ENCODE results near the gene ARFGAP1. TPM values are rescaled to one million over a fixed set of nuclear protein-coding genes. Genes with fewer than 3 reads are reported as not detected.

The ARFGAP1 gene
- polyA plus RNA-seq, 3 donors = 51.6 to 53.4 (median 52.9) TPM

DNA sequence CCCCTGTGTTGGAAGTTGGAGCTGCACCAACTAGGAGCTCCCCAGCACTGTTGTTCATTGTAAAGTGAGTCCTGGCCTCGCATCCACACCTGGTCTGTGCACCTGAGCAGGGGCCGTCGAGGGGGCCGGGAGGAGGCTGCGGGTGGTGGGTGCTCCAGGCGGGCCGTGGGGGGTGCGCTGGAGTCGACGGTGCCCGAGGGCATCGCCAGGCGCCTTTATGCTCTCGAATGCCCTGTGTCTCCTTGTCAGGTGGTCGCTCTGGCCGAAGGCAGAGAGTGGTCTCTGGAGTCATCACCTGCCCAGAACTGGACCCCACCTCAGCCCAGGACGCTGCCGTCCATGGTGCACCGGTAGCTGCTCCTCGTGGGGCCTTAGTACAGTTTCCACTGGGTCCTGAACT lies 4.3 kb downstream of the ARFGAP1 start:
- no peak for DNase-seq (ENCODE audit: low read depth in 3 of 3, low spot score in 2 of 3)

DNA sequence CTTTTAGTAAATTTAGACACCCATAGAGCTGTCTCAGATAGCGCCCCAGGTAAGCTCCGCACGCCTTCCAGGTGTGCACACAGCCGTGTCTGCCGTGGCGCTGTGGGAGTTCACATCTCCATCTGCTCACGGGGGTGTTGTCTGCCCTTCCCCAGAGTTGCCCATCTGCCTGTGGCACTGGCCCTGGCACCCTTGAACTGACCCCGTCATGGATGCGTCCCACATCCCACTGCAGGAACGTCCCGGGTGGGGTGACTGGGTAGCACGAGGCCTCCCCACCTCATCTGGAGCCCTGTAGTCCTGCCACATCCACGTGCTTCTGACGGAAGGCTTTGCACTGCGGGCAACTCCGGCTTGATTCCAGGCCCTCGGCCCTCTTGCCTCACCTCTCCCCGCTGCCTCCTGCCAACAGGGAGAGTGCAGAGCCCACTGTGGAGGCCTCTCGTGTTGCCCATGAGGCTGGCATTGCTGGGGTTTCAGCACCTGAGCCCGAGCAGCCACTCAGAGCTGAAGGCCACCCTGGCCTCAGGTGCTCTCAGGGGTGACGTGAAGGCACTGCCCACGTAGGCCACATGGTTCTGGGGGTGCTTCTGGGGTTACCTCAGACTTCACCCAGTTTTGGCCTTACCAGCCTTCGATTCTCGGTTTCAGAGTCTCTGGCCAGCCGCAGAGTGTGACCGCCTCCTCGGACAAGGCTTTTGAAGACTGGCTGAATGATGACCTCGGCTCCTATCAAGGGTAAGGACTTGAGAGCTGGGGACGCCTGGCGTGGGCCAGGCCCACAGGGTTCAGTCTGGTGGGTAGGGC lies 5.1 kb downstream of the ARFGAP1 start:
- no peak for DNase-seq (ENCODE audit: low read depth in 3 of 3, low spot score in 2 of 3)

DNA sequence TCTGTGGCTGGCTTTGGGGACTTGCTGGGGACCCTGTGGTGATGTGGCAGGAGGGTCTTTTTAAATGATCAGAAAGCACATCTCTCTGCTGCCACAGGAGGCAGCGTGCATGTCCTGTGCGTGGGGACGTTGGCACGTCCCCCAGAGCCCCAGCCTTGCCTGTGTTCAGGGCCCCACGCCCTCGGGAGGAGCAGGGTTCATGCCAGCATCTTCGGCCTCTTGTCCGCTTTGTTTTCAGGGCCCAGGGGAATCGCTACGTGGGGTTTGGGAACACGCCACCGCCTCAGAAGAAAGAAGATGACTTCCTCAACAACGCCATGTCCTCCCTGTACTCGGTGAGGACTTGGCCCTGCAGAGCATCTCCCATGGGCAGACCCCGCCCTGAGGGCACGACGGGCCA lies 6.0 kb downstream of the ARFGAP1 start:
- no peak for DNase-seq (ENCODE audit: low read depth in 3 of 3, low spot score in 2 of 3)

DNA sequence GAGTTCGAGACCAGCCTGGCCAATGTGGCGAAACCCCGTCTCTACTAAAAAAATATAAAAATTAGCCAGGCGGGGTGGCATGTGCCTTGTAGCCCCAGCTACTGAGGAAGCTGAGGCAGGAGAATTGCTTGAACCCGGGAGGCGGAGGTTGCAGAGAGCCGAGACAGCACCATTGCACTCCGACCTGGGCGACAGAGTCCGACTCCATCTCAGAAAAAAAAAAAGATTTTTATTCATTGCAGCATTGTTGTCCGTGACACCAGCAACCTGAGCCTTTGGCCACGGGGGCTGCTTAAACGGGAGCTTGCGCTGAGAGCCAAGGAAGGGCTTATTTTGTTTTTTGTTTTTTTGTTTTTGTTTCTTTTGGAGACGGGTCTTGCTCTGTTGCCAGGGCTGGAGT lies 7.3 kb downstream of the ARFGAP1 start:
- DNase-seq (ENCODE audit: low read depth in 3 of 3, low spot score in 2 of 3) = no peak

DNA sequence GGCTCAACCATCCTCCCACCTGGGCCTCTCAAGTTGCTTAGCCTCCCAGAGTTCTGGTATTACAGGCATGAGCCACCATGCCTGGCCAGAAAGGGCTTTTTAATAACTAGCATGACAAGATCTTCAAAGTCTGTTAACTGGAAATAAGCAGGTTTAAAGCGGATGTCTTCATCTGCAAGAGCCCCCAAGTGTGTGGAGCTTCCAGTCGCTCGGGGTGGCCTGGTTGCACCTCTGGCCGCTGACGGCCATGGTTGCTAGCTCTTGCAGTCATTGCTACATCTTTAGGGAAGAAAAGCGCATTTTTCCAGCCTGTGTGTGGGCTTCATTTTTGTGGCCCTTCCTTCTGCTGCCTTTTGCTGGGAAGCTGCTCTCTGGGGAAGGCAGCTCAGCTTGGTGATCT lies 7.8 kb downstream of the ARFGAP1 start:
- no peak for DNase-seq (ENCODE audit: low read depth in 3 of 3, low spot score in 2 of 3)

DNA sequence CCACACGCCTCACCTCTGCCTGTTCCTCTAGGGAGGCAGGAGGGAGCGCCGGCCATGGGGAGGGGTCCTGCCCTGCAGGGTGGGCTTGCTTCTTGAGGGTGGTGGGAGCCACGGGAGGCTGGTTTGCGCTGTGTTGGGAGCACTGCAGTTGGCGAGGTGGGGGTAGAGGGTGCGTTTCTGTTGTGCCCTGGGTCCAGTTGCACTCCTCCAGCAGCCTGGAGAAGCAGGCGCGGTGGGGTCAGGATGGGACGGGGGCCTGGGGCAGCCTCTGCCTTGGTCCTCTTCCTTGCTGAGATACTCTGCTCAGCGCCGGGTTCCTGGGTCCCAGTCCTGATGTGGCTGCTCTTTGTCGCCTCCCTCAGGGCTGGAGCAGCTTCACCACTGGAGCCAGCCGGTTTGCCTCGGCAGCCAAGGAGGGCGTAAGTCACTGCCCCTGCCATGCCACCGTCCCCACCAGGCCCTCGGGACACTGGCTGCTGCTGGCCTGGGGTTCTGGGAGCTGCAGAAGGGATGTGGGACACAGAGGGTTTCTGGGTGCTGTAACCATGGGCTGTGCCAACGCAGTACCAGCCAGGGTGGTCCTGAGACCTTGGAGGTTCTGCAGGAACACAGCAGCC lies 8.4 kb downstream of the ARFGAP1 start:
- no peak for DNase-seq (ENCODE audit: low read depth in 3 of 3, low spot score in 2 of 3)

DNA sequence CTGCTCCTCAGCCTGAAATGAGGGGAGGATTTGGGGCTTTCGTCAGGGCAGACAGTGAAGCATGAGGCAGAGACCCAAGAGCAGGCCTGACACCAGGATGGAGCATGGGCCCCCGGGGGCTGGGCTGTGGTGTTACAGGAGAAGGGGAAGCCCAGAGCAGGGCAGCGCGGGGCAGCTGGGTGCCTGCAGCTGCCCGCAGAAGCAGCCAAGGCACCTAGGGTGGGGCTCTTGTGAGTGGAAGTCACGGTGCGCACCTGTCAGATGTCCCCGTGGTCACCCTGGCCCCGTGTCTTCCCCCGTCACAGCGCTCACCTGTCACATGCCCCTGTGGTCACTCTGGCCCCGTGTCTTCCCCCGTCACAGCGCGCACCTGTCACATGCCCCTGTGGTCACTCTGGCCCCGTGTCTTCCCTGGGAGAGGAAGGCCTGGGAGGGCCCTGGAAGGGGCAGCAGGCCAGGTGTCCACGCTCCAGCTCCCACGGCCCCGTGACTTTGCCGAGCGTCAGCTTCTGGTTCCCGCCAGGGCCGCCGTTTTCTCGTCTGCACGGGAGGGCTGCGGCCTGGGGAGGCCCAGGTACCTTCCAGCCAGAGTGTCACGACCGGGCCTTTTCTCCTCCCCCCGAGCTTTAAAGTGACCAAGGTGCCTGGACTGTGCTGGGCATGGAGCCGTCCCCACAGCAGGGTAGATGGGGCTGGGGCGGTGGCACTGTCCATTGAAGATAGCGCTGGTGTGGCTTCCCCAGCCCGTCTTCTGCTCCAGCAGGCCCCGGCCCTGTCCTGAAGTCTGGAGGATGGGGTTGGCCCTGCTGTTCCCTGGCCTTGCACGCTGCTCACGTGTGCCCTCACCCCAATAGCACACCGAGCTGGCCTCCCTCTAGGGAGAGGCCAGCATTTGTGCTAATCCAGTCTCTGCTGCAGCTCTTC lies 9.4 kb downstream of the ARFGAP1 start:
- DNase-seq (ENCODE audit: low read depth in 3 of 3, low spot score in 2 of 3) = no peak

DNA sequence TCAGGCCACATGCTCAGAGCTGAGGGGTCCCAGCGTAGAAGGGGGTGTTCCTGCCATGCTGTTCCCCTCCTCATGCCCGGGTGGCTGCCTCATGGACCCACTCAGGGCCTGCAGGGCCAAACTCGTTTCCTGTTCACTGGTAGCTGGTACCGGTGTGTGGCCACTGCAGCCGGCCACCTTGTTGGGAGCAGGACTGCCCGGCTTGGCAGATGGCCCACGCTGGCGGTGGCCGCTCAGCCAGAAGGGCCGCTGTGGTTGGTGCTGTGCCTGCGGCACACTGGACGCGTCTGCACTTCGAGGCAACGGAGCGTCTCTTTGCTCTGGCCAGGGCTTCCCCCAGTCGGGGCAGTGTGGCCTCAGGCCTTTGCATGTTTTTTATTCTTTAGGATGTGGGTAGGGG lies 10.3 kb downstream of the ARFGAP1 start:
- DNase-seq (ENCODE audit: low read depth in 3 of 3, low spot score in 2 of 3) = no peak

DNA sequence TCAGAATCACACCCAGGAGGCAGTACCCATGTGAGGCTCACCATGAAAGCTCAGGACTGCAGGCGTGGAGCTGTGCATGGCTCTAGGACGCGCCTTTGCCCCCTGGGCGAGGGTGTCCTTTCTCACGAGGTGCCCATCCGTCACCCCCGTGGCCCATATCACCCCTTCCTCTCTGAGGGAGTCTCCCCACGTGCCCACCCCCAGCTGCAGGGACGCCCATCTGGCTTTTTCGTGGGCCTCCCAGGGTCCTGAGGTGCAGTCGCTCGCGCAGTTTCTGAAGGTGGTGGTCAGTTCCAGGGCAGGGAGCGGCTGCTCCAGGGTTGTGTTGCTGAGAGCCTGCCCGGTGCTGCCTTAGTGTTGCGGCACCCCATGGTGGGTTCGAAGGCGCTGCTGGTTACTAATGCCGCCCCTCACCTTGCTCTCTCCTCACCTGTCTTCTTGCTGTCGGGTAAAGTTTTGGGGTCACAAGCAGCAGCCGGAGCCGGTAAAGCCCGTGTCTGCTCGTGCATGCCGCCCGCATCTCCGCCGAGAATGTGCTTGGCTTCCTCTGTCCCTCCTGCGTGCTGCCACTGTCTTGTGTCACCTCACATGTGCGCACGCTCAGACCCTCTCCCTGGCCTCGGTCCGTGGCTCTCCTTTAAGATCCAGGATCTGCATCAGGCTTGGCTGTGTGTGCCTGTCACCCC lies 10.9 kb downstream of the ARFGAP1 start:
- DNase-seq (ENCODE audit: low read depth in 3 of 3, low spot score in 2 of 3) = no peak

DNA sequence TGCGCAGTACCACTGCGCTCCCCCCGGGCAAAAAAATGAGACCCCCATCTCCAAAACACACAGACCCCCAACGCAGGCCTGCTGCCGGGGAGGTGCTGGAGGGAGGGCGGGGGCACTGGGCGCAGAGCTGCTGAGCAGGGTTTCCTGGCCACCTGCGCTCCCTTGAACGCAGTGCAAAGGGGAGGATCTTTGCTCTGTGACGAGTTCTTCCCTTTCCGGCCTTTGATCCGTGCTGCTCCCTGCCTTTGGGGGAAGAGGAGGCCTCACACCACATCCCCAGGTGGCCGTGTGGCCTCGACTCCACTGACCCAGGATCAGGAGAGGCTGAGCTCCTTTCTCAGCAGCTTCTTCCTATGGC lies 11.4 kb downstream of the ARFGAP1 start:
- DNase-seq (ENCODE audit: low read depth in 3 of 3, low spot score in 2 of 3) = no peak

DNA sequence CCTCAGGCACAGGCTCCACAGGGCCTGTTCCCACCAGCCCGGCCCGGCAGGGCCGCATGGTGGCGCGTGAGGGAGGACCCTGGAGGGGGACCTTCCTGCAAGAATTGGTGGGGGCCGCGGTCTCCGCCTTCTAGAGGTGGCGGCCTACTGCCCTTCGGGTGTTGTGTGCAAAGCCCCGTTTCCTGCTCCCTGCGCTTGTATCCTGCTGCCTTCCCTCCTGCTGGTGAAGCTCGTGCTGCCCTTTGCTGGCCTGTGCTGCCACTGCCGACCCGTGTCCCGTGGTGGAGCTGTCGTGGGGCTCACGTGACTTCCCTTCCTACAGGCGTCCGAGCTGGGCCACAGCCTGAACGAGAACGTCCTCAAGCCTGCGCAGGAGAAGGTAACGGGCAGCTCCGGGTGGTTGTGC lies 11.9 kb downstream of the ARFGAP1 start:
- no peak for DNase-seq (ENCODE audit: low read depth in 3 of 3, low spot score in 2 of 3)

DNA sequence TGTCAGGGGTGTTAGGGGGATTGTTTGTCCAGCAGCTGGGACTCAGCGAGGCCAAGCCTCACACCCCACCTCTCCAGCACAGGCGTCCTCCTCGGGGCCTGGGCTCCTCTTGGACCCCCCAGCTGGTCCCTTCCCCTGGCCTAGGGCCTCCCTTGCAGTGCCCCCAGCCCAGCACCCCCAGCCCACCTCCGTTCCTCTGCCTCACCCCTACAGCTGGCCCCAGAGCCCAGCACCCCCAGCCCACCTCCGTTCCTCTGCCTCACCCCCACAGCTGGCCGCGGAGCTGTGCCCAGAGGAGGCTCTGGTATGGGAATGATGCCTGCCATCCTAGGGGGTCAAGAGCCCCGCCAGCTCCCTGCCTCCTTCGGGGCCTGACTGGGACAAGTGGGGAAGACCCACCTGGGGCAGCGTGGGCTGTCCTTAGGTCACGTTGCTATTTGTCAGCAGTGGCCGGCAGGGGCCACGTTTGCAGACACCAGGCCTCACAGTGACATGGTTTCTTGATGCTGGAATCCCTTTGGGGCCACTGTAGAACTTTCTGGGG lies 12.4 kb downstream of the ARFGAP1 start:
- DNase-seq (ENCODE audit: low read depth in 3 of 3, low spot score in 2 of 3) = no peak

DNA sequence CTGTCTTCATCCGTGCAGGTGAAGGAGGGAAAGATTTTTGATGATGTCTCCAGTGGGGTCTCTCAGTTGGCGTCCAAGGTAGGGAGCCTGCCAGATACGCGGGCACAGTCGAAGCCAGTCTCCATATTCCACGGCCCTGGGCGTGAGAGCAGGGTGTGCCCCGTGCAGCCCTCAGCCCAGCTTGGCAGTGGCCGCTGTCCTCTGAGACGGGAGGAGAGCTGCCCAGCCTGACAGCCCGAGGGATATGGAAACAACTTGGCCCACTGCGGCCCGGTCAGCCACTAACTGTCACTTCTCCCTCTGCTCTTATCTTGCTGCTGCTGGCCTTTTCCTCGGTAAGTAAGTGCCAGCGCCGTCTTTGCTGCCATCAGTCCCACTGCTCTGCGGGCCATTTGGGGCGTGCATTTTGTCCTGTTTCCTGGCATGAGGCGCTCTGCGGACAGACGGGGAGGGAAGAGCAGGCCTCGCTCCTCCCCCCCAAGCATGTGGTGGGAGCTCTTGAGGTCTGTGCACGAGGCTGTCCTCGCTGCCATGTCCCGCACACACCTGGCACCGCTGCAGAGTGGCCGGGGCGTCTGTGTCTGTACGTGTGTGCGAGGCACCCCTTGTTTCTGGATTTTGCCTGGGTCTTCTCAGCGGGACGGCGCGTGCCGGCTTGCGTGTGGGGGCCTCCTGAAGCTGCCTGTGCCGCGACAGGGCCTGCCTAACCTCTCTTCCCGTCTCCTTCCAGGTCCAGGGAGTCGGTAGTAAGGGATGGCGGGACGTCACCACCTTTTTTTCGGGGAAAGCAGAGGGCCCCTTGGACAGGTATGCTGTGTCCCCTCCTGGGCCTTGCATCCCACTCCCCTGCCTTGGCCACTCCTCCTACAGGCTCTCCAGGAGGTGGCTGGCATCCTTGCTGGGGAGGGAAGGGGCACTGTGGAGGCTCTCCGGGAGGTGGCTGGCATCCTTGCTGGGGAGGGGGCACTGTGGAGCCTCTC lies 13.3 kb downstream of the ARFGAP1 start:
- DNase-seq (ENCODE audit: low read depth in 3 of 3, low spot score in 2 of 3) = no peak

DNA sequence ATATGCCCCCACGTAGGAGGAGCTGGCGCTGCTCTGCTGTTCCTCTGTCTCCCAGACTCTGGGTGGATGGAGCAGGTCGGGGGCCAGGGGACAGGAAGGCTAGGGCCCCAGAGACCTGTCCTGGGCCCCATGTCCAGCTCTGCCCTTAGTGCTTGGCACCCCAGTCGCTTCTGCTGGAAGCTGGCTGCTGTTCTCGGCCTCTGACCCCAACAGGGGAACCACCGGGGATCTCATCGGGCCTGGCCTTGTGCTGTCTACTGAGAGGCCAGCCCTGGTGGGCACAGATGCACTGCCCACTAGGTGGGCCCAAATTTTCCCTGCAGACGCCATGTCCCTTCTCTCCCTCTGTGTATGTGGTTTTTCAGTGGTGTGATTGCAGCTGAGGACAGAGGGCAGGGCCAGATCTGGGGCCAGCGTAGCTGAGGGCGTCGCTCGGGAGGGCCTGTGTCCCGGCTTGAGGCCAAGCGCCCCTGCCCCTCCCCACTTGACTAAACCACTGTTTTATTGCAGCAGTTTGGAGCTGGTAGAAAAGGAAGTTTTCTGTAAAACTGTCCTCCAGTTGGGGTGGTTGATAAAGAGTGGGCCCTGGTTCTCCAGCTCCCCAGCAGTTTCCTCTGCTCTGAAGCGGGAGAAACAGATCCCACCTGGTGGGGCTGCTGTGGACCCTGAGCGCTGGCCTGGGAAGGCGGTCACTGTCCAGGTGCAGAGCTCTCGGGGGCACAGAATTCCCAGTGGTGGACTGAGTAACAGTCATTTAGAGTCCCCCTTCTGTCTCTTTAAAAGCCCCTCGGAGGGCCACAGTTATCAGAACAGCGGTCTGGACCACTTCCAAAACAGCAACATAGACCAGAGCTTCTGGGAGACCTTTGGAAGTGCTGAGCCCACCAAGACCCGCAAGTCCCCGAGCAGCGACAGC lies 14.4 kb downstream of the ARFGAP1 start:
- no peak for DNase-seq (ENCODE audit: low read depth in 3 of 3, low spot score in 2 of 3)

DNA sequence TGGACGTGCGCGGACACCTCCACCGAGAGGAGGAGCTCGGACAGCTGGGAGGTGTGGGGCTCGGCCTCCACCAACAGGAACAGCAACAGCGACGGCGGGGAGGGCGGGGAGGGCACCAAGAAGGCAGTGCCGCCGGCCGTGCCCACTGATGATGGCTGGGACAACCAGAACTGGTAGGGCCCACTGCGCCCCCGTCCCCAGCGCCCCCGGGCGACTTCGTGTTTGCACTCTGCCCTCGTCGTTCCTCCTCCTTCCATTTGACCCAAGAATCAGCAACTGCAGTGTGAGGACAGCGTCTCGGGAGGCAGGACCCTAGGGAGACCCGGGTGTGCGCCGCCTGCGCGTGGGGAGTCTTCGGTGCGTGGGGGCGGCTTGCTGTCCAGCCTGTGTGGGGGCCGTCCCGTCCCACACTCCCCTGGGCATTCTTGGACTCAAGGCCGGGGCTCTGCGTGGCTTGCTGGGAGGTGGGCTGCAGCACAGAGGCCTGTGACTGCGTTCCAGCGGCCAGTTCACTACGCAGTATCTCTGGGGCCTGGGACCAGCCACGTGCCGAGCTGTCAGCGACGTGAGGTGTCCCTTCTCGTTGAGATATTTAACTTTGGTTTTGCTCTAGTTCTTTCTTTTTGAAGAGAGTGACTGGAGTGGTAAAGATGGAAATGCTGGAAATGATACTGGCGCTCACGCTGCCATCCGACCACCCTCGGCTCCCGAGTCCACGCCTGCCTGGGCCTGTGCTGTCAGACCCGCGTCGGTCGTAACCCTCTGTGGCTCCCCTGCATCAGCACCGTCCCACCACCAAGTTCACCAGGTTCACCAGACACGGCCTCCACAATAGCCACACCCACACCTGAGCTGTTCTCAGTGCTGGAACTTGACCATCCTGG lies 15.3 kb downstream of the ARFGAP1 start:
- DNase-seq (ENCODE audit: low read depth in 3 of 3, low spot score in 2 of 3) = no peak

DNA sequence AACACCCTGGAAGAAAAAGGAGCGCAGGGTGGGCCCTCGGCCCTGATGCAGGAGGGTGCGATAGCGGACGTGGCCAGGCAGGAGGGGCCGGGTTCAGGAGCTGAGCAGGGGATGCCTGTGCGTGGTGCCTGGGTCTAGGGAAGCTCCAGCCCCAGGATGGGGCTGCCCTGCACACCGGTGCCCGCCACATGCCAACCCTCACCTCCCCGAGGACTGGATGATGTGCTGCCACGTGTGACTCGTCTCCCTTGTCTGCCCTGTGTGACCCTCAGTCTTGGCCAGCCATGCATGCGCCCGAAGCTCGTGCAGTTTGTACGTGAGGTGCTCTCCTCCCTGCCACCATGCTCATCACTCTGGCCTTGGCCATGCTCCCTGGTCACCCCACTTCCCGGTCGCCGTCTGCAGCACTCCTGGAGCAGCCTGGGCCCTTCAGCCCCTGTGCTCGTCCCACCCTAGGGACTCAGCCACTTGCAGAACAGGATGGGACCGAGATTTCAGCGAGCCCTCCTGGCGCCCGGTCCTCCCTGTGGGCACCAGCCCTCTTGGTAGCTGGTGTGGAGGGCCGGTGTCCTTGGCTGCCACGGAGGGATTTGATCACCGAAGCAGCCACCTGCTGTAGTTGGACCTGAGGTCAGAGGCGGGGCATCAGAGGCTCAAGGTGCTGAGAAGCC lies 16.1 kb downstream of the ARFGAP1 start:
- DNase-seq (ENCODE audit: low read depth in 3 of 3, low spot score in 2 of 3) = no peak
